NB4 (cell line): ENCODE measurements around the gene GALNT9.

Experiments
- MYC ChIP-seq: IDR thresholded peaks from 2 replicates; pipeline ENCODE4 v1.6.1; 2011; ENCODE audit warnings: low read depth, low read length
- POLR2A ChIP-seq: IDR thresholded peaks from 2 replicates; pipeline ENCODE4 v1.6.1; 2011; ENCODE audit warnings: mild to moderate bottlenecking; ENCODE audit not compliant: insufficient read length; ENCODE audit errors: extremely low read depth
- TF ChIP-seq, protein P1 (sequence below): IDR thresholded peaks from one replicate; pipeline ENCODE4 v1.5.1; 2012; ENCODE audit warnings: low read depth, low read length
- TF ChIP-seq, protein P2 (sequence below): IDR thresholded peaks from 2 replicates; pipeline ENCODE4 v1.6.1; 2011; ENCODE audit warnings: low read depth, low read length

DNA sequence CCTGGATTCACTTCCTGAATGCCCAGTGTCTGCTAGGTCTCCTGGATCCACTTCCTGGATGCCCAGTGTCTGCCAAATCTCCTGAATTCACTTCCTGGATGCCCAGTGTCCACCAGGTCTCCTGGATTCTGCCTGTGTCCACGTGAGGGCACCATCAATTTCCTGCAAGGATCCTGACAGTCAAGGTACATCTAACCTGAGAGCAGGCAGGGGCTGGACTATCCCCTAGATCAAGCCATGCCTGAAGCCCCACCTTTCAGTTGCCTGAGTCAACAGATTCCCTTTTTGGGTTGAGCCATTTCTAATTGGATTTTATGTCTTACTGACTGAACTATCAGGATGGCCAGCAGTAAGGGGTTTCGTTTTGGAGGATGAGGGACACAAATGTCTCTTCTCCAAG, 49.5 kb downstream of the GALNT9 start:
- TF ChIP-seq, protein P1, sequence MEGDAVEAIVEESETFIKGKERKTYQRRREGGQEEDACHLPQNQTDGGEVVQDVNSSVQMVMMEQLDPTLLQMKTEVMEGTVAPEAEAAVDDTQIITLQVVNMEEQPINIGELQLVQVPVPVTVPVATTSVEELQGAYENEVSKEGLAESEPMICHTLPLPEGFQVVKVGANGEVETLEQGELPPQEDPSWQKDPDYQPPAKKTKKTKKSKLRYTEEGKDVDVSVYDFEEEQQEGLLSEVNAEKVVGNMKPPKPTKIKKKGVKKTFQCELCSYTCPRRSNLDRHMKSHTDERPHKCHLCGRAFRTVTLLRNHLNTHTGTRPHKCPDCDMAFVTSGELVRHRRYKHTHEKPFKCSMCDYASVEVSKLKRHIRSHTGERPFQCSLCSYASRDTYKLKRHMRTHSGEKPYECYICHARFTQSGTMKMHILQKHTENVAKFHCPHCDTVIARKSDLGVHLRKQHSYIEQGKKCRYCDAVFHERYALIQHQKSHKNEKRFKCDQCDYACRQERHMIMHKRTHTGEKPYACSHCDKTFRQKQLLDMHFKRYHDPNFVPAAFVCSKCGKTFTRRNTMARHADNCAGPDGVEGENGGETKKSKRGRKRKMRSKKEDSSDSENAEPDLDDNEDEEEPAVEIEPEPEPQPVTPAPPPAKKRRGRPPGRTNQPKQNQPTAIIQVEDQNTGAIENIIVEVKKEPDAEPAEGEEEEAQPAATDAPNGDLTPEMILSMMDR: no peak
- TF ChIP-seq POLR2A (no peak), MYC (no peak)
- TF ChIP-seq, protein P2, sequence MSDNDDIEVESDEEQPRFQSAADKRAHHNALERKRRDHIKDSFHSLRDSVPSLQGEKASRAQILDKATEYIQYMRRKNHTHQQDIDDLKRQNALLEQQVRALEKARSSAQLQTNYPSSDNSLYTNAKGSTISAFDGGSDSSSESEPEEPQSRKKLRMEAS: no peak
